GM21786 (cell line): ENCODE data around the gene WDR11.
"Not testable (repeated sequence)": the region's sequence is repeated elsewhere in the genome, so short reads cannot be mapped to it uniquely, and the experiment has no call there.

Source experiments
- ATAC-seq: cut with Tn5 transposase; IDR thresholded peaks from one replicate; pipeline ENCODE4 v1.9.1; 2021; ENCODE audit not compliant: unreplicated experiment

WDR11 gene

DNA sequence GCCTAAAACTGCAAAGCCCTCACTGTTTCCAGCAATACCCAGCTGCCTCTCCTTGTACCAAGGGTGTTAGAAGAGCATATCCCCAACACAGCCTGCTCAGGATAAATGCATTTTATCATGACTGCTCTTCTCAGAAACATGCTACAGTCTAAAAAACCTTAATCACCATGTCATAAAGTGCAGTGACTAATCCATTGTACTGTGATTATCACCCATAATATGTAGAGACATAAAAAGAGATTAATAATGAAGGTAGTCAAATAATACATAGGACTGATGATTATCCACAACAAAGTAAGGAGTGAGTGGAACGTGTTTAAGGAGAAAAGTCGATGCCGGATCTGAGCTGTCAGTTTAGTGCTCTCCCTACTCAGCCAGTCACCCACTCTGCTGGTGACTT lies 12.2 kb upstream of the WDR11 start:
- ATAC-seq: no peak

DNA sequence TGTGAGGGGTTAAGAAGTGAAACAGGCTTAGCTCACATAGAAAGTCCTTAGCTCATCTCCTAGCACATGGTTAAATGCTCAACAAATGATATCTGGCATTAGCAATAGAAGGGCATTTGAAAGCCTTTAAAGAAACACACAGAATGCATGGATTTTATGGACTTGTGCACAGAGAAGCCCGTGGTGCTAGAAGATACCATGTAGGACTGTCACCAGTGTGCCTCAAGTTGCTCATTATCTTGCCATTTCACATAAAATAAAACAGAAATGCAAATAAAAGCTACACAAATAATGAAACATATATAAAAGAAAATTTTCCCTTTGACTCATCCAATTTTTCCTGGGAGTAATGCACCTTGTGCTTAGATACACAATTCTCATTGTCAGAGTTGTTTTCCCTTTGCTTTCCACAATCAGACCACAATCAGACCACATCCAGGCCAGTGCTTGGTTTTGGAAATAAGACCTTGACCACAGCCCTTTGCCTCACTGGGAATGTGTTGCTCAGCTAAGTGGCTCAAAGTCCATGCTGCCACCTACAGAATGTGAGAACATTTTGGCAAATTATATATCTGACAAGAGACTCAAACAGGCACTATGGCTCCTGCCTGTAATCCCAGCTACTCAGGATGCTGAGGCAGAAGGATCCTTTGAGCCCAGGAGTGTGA lies 9.5 kb upstream of the WDR11 start:
- ATAC-seq: no peak

DNA sequence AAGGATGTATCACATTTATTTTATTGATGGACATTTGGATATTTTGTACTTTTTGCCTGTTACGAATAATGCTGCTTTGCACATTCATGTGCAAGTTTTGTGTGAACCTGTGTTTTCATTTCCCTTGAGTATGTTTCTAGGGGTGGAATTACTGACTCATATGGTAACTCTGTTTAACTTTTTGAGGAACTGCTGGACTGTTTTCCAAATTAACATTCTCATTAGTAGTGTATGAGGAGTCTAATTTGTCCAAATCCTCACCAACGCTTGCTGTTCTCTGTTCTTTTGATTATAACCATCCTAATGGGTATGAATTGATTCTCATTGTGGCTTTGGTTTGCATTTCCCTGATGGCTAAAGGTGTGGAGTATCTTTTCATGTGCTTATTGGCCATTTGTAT lies 3.2 kb downstream of the WDR11 start:
- no peak for ATAC-seq

GRCh38 chr10:120861178-120861855 lies 10.2 kb downstream of the WDR11 start:
- no peak for ATAC-seq

DNA sequence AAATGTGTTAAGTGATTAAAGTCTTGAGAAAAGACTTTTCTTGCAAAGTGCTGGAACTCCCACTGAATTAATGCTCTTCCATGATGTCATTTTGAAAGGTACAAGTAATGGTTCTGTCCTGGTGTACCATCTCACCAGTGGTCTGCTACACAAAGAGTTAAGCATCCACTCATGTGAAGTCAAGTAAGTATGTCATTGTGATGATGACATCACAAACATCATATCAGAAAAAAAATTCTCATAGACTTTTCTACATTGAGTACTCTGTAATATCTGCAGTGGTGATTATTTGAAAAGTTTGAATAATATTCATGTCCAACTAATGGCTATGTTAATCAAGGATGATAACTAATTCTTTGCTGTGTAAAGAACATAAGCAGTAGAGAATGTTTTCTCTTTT lies 22.6 kb downstream of the WDR11 start:
- ATAC-seq: no peak

DNA sequence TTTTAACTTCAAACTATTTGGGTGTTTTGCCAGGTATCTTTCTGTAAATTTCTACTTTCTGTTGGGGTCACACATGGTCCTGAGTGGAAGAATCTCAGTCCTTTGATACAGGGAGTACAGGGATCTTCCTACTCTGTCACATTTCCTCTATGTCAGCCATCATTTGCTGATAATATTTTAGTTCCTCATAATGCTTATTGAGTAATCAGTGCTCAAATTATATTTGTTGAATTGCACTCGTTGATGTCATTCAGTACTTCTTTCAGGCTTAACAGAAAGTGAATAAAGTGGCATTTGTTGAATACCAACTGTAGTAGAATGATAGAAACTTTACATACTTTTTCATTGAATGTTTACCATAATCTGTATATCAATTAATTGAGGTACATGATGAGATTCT lies 31.9 kb downstream of the WDR11 start:
- ATAC-seq: no peak

DNA sequence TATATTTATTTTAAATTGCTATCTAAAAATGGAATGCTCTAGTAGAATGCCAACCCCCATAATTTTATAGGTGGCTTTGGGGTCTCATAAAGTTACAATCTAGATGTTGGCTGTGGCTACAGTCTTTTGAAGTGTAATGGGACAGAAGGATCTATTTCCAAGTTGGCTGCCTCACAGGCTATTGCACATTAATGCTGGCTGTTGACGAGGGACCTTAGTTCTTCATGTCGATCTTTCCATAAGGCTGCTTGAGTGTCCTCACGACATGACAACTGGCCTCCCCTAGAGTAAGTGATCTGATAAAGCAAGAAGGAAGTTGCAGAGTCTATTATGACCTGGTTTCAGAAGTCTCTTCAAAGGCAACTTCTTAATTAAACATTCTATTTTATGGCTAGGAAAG lies 36.3 kb downstream of the WDR11 start:
- ATAC-seq: no peak

GRCh38 chr10:120891365-120891764 lies 40.2 kb downstream of the WDR11 start:
- ATAC-seq: no peak

DNA sequence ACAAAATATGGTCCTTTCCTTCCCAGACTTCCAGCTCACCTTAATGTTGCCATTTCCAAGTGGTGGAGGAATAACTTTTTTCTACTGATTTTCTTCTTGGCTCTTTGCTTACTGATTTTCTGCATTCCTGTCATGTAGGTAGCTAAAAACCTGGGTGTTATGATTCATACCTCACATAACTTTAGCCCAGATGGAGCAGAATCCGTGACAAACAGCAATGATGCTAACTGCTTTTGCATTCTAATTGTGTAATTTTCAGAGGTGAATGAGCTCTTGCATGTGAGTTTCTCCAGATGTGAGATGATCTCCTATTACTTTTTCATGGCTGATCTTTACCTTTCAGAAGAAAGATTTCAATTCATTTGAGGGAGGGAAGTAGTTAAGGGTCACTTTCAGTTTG lies 43.4 kb downstream of the WDR11 start:
- ATAC-seq: no peak

GRCh38 chr10:120897343-120897742 lies 46.2 kb downstream of the WDR11 start:
- no peak for ATAC-seq

GRCh38 chr10:120905268-120905667 lies 54.1 kb downstream of the WDR11 start:
- no peak for ATAC-seq

- no peak for ATAC-seq
Measured at GRCh38 chr10:120917521-120918250, 66.5 kb downstream of the WDR11 start.

GRCh38 chr10:120923886-120924285 lies 72.7 kb downstream of the WDR11 start:
- ATAC-seq: not testable (repeated sequence)

GRCh38 chr10:120926611-120927010 lies 75.4 kb downstream of the WDR11 start:
- ATAC-seq: no peak

- ATAC-seq: no peak
Measured at GRCh38 chr10:120927352-120927751, 76.2 kb downstream of the WDR11 start.

- no peak for ATAC-seq
Measured at GRCh38 chr10:120929166-120929565, 78.0 kb downstream of the WDR11 start.

DNA sequence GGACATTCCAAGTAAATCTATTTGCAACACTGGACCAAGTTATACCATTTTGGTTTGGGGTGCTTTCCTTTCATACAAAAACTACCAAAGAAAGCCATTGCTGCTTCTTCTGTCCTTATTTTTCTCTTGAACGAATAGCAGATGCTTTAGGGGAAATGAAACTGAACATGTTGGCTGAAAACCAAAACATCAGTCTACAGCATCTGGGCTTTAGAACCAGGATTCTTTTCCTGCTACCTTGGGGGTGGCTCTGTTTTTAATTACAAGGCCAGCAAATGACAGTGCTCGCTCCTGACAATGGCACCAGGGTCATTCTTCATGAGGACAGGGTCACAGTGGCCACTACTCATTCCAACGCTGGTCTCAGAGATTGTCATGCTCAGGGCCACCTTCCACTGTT lies 80.3 kb downstream of the WDR11 start:
- peak; percentile 45 for ATAC-seq

DNA sequence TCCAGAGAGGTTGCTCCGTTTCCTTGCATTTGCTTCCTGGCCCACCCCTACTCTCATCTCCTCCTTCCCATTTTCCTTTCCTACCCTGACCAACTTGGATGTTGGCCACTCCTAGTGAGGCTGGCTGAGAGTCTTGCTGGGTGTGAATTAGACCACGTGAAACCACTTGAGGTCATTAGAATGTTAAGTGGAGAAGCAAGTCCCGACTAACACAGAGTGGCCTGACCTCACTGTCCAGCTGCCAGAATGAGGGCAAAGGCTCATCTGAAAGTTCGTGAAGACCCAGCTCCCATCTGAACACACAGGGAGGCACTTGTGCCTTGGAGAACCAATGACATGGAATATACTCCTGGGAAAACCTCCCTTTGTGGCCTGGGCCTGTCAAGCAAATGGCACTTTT lies 80.8 kb downstream of the WDR11 start:
- ATAC-seq: no peak

GRCh38 chr10:120938822-120939221 lies 87.7 kb downstream of the WDR11 start:
- no peak for ATAC-seq

DNA sequence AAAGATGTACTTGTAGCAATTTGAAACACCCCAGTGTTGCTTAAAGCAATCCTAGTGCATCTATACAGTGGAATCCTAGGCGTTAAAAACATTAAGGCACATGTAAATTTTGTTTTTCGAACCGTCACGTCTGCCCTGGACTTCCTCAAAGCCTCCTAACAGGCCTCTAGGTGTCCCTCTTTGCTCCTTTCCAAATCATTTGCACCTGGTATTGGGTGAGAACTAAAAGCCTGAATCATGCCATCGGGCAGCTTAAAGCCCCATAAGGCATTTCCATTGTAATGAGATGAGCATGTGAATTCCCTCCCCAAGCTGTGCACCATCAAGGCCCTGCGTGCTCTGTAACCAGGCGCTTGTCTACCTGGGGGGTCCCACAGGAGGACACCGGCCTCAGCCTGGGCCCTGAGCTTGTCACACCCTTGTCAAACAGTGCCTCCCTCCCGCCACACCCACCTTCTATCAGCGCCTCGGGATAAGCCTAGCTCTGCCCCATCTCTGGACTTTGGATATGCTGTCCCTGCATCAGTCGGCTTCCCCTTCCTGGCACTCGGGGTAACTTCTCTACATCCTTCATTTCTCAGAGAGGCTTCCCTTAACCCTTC lies 89.2 kb downstream of the WDR11 start:
- no peak for ATAC-seq

- no peak for ATAC-seq
Measured at GRCh38 chr10:120941501-120941900, 90.3 kb downstream of the WDR11 start.
